Activated T-cell treated with anti-CD3 and anti-CD28 coated beads, Interleukin-2, amount 50 U/mL, for 1 hour (primary cell): Measurements from ENCODE around the gene MEF2D.

Source experiments
- DNase-seq: peaks from one replicate; pipeline ENCODE4 v3.0.0-alpha.2; 2020

Gene MEF2D

DNA sequence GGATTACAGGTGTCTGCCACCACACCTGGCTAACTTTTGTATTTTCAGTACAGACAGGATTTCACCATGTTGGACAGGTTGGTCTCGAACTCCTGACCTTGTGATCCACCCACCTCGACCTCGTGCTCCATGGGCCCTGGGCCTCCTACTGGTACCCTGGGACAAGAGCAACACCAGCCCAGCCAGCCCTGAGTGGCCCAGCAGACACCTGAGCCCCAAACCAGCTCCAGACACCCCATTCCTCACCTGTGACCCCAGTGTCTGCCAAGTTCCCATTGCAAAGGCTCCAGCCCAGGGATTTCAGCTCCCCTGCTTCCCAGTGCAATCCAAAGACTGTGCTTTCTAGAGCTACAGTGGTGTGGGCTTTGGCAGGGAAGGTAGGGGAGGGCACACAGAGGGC, 14.6 kb downstream of the MEF2D start:
- DNase-seq, result no peak

DNA sequence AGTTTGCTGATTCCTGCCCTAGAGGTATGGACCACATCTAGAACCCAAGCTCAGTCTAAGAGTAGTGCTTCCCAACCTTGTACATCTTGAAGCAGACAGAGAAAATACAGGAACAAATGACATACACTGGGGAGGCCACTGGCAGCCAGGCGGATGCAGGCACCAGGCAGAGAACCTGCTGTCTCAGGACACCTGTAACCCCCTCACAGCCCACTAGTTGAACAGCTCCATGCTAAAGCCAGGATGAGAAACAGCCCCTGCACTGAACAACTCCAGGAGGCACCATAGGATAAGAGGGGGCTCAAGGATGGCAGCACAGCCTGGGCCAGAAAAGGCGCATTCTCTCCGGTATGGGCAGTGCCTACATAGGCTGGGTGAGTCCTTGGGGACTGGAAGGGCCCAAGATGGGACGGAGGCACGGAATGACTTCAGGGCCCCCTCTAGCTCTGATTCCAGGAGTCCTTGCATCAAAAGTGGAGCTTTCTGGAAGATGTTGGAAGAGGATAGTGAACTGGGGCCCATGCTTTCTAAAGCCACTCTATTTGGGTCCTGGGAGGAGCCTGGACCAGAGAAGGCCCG, 16.0 kb downstream of the MEF2D start:
- DNase-seq, result no peak

GRCh38 chr1:156483397-156483796, 17.2 kb downstream of the MEF2D start:
- DNase-seq, result no peak

GRCh38 chr1:156482276-156482675, 18.3 kb downstream of the MEF2D start:
- no peak for DNase-seq

- no peak for DNase-seq
These were observed 19.0 kb downstream of the MEF2D start for GRCh38 chr1:156481527-156481926.

DNA sequence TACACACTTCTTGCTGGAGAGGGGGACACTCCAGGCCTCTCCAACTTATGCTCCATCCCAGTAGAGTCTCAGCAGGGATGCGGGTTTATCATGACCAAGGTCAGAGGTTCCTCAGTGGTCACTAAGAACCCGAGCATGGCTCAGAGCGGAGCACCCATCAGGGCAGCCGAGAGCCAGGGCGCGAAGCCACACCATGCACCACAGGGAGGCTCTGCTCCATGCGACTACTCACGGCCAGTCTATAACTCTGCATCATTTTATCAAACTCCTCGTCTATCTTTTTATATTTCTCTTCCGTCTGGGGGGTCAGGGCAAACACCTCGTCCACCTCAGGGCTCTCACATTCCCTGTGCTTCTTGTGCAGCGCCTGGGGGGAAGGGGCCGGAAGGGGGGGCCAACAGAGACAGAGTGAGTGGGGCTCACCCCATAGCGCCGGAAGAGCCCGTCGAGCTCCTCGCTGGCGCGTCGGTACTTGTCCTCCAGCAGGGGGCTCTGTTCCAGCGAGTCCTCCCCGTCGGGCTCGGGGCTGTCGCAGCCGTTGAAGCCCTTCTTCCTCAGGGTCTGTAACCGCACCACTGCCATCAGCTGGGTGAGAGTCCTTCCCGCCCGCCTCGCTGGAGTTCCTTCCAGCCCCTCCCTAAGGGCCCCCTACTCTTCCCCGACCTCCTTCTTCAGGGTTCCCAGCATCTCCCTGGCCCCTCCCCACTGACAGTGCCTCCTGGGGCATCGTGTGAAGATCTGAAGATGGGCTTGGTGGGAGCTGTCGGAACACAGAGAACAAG, 20.0 kb downstream of the MEF2D start:
- peak; percentile 77 for DNase-seq

DNA sequence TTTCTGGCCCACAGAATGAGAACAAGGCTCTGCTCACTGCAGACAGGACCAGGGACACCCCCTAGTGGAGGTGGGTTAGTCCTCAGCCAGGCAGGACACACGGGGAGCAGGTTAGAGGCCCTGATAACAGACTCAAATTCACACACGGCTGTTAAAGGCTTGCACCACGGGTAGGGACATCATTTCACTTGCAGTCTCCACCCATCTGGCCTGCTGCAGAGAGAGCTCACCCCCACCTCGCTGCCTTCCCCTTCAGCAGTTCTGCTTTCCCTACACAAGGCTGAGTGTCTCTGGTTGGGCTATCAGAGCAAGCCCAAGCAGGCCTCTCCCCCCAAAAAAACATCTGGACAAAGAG, 20.6 kb downstream of the MEF2D start:
- no peak for DNase-seq

DNA sequence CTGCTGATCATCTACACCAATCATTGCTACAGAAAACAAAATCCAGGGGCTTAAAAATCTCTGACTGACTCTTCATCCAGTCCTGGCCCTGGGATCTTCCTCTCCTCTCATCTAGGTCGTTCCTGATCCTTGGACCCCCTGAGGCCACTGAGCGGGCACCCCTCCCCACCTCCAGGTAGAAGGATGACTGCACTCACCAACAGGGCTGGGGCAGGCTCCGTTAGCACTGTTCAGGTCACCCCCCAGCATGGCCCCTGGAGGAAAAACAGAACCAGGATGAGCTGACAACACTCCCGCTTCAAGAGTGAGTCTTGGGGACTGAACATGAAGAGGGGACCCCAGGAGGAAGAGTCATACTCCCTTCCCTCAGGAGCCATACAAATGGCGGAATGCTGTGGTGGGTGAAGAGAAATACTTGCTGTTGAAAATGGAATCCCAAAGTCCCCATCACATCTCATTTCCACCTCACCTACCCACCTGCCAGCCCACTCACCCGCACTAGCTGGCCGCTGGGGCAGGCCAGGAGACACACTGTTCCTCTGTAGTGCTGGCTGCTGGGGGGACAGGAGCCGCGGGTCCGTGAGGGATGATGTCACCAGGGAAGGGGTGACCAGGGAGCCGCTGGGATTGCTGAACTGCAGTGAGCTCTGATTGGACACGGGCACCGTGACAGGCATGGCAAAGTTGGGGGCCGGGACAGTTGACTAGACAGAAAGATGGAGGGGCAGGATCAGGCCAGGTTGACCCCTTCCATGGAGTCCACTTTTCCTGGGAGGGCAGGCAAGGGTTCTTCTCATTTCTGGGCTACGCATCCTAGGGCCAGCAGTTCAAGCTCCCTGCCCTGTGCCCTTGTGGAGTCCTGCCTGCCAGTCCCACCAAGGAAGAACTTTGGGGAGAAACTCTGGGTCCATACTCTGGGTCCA, 21.2 kb downstream of the MEF2D start:
- no peak for DNase-seq

DNA sequence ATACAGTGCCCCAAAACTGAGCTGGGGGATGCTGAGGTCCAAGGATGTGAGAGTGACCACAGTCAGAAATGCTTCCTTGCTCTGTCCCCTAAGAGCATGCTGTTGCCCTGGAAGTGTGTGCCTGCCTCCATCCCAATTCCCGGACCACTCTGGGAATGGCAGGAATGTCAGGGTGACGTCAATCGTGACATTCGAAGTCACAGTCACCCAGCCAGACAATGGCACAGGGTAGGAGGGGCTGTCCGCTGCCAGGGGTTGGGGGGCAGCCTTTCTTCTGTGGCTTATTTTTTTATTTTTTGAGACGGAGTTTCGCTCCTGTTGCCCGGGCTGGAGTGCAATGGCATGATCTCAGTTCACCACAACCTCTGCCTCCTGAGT, 22.3 kb downstream of the MEF2D start:
- DNase-seq, result no peak

- no peak for DNase-seq
These were observed 22.9 kb downstream of the MEF2D start for GRCh38 chr1:156477526-156478249.

DNA sequence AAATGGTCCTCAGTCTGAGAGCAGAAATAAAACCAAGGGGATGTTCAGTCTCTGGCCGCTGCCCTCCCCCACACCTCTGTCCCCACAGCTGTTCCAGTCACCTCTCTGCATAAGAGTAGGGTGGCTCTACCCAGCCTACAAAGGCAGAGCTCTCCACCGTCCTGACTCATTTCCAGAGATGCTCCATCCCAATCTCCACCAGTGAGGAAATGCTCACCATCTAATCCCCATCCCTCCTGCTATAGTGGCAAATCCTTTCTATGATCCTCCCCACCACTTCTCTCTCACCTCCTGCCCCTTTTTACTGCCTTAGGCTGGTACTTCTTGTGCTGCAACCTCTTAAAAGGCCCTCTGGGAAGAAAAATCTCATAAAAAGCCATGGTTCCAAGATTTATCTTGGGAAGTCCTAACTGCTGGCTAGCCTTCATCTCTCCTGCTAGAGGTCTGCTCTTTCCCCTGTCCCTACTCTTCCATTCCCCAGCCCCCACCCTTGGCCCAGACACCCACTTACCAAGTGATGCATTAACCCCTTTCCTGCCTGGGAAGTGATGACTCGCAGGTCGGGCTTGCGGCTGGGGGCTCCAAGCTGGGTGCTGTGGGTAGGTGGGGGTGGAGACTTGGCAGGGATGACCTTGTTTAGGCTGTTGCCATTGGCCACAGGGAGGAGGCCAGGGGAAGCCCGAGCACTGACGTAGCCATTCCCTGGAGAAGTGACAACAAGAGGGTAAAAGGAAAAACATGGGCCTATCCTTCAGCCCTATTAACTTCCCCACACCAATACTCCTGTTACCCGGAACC, 23.9 kb downstream of the MEF2D start:
- no peak for DNase-seq

DNA sequence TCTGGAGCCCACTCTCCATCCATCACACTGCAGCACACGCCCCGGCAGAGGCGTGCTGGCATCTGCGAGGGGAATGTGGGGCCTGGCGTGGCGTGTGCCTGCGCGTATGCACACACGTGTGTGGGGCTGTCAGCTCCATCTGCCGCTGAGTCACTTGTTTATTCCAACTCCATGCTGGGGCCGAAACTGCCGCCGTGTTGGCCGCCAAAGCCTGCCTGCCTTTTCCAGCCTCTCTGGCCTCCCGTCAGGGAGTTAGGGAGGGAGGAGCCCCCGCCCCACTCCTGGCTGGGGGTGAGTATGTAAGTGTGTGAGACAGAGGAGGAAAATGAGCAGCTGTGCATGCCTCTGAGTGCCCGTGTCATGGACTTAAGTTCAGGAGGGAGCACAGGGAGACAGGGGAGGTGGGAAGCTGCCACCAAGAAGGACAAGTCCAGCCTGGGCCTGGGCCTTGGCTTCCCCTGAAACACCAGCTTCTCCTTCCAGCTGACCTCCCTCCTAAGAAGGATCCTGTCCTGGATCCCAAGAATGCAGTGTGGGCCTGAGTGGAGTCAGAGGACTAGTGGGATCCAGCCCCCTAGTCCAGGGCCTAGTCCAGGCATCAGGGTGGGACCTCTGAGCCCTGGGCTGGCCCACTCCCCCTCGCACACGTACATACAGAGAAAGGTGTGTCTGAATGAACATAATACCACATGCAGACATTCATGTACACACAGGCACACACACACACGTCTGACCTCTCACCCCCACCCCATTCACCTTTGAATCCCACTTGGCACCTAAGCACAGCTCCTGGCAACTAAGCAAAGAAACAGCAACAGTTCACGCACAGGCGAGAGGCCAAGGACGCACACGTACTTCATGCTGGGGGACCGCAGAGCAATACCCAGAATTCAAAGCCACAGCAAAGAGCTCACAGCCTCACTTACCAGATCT, 24.7 kb downstream of the MEF2D start:
- DNase-seq, result no peak

- DNase-seq, result no peak
These were observed 25.6 kb downstream of the MEF2D start for GRCh38 chr1:156474966-156475365.

GRCh38 chr1:156471496-156472490, 28.8 kb downstream of the MEF2D start:
- DNase-seq, result peak; percentile 12

DNA sequence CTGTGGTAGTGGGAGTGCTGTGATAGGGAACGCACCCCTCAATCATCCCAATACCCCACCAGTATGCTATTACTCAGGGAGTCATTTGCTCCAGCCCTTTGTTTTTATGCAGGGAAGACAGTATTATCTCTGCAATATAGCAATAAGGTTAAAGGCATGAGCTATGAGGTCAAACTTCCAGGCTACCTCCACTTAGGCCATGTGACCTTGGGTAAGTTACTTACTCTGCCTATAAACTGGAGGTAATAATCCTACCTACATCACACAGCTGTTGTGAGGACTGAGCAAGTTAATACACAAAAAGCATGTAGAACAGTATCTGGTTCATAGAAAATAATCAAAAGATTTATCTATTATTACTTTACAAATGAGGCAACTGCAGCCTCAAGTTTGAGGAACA, 30.1 kb downstream of the MEF2D start:
- no peak for DNase-seq

- no peak for DNase-seq
These were observed 31.8 kb downstream of the MEF2D start for GRCh38 chr1:156468693-156469345.

GRCh38 chr1:156467906-156468305, 32.7 kb downstream of the MEF2D start:
- no peak for DNase-seq

DNA sequence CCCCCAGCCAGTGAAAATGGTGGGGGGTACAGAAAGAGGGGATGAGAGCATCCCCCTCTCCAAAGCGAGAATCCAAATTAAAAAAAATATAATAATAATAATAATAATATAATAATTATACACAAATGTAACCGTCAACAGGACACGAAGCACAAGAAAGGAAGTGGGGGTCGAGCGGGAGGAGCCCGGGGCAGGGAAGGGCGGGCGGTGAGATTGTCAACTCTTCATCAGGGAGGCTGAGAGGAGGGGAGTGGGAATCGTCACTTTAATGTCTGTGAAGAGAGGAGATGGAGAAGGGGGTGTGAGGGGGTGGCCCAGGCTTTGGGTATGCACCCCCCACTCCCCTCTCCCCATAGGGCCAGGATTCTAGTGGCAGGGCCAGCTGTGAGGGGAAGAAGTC, 33.2 kb downstream of the MEF2D start:
- no peak for DNase-seq

GRCh38 chr1:156465747-156466365, 34.7 kb downstream of the MEF2D start:
- DNase-seq, result peak; percentile 22
